Measurements from ENCODE around the gene MPHOSPH6.

The MPHOSPH6 gene

GRCh38 chr16:82136956-82137821 lies 32.8 kb downstream of the MPHOSPH6 start:
- Histone ChIP-seq H3K79me2 (ENCODE audit: low read length) (no peaks in the 10 kb centered on the region), H3K4me2 (ENCODE audit: low read depth, low read length) (no peak overlapping the region), H2AFZ (ENCODE audit: low read length) (no peak overlapping the region), H3K36me3 (replicated peaks; ENCODE audit: insufficient read depth, low read length) (no peaks in the 10 kb centered on the region), H3K9me3 (replicated peaks; ENCODE audit: insufficient read depth, low read length) (no peaks in the 10 kb centered on the region), H4K20me1 (ENCODE audit: insufficient read depth, low read length) (no peaks in the 10 kb centered on the region), H3F3A (ENCODE audit: insufficient read depth, low read length) (no peaks in the 10 kb centered on the region), H3K9ac (ENCODE audit: low read length) (no peak overlapping the region), H3K4me3 (ENCODE audit: low read length) (no peak overlapping the region), H3K4me1 (ENCODE audit: low read length) (peaks cover 5% of the 10 kb centered on the region; the same call in 1 of the 2 replicates), H3K27me3 (replicated peaks; ENCODE audit: insufficient read depth, low read length) (no peaks in the 10 kb centered on the region), H3K9me2 (replicated peaks; ENCODE audit: insufficient read depth, low read length) (no peaks in the 10 kb centered on the region), H3K27ac (ENCODE audit: low read length) (no peak overlapping the region)
- DNase-seq: no peak
- TF ChIP-seq, protein P1, sequence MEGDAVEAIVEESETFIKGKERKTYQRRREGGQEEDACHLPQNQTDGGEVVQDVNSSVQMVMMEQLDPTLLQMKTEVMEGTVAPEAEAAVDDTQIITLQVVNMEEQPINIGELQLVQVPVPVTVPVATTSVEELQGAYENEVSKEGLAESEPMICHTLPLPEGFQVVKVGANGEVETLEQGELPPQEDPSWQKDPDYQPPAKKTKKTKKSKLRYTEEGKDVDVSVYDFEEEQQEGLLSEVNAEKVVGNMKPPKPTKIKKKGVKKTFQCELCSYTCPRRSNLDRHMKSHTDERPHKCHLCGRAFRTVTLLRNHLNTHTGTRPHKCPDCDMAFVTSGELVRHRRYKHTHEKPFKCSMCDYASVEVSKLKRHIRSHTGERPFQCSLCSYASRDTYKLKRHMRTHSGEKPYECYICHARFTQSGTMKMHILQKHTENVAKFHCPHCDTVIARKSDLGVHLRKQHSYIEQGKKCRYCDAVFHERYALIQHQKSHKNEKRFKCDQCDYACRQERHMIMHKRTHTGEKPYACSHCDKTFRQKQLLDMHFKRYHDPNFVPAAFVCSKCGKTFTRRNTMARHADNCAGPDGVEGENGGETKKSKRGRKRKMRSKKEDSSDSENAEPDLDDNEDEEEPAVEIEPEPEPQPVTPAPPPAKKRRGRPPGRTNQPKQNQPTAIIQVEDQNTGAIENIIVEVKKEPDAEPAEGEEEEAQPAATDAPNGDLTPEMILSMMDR (IDR thresholded peaks at IDR 0.05; ENCODE audit: low read length): no peak
- no peak for TF ChIP-seq EZH2 (optimal IDR thresholded peaks at IDR 0.05; ENCODE audit: low read depth, low read length)
- no peak for TF ChIP-seq EZH2phosphoT487 (IDR thresholded peaks at IDR 0.05; ENCODE audit: low read length)

DNA sequence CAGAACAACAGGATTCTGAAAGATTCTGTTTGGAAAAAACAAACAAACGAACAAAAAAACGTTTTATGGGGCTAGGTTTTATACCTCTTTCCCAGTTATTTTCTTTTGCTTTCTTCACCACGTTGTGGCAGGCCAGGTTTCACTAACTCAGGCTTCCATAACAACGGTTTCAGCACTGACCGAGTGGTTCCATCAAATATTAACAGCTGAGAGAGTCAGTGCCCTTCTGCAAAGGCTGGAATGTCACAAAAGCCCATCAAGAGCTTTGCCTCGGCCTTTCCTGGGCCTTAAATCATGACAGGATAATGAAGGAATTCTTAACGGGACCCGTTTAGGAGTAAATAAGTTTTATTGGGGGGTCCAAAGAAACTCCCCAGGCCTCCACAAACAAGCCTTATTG lies 34.2 kb downstream of the MPHOSPH6 start:
- Histone ChIP-seq H3K27ac (ENCODE audit: low read length) (no peak overlapping the region), H3K9me3 (replicated peaks; ENCODE audit: insufficient read depth, low read length) (no peaks in the 10 kb centered on the region), H3K27me3 (replicated peaks; ENCODE audit: insufficient read depth, low read length) (no peaks in the 10 kb centered on the region), H3K79me2 (ENCODE audit: low read length) (no peaks in the 10 kb centered on the region), H3K4me1 (ENCODE audit: low read length) (peaks cover 5% of the 10 kb centered on the region; the same call in 1 of the 2 replicates), H4K20me1 (ENCODE audit: insufficient read depth, low read length) (no peaks in the 10 kb centered on the region), H3K4me2 (ENCODE audit: low read depth, low read length) (no peak overlapping the region), H3K36me3 (replicated peaks; ENCODE audit: insufficient read depth, low read length) (no peaks in the 10 kb centered on the region), H3F3A (ENCODE audit: insufficient read depth, low read length) (no peaks in the 10 kb centered on the region), H3K4me3 (ENCODE audit: low read length) (no peak overlapping the region), H3K9ac (ENCODE audit: low read length) (no peak overlapping the region), H3K9me2 (replicated peaks; ENCODE audit: insufficient read depth, low read length) (no peaks in the 10 kb centered on the region), H2AFZ (ENCODE audit: low read length) (no peak overlapping the region)
- TF ChIP-seq EZH2phosphoT487 (IDR thresholded peaks at IDR 0.05; ENCODE audit: low read length): no peak
- TF ChIP-seq, protein P1 (IDR thresholded peaks at IDR 0.05; ENCODE audit: low read length): no peak
- no peak for DNase-seq

- no peak for DNase-seq
- no peak overlapping the region for H2AFZ ChIP-seq (ENCODE audit: low read length)
- no peaks in the 10 kb centered on the region for H3K36me3 ChIP-seq (replicated peaks; ENCODE audit: insufficient read depth, low read length)
- no peaks in the 10 kb centered on the region for H4K20me1 ChIP-seq (ENCODE audit: insufficient read depth, low read length)
- no peak overlapping the region for H3K4me3 ChIP-seq (ENCODE audit: low read length)
- TF ChIP-seq, protein P1 (IDR thresholded peaks at IDR 0.05; ENCODE audit: low read length): no peak
- TF ChIP-seq EZH2phosphoT487 (IDR thresholded peaks at IDR 0.05; ENCODE audit: low read length) (no peak), EZH2 (optimal IDR thresholded peaks at IDR 0.05; ENCODE audit: low read depth, low read length) (no peak)
- no peak overlapping the region for H3K4me2 ChIP-seq (ENCODE audit: low read depth, low read length)
- H3K9me3 ChIP-seq (replicated peaks; ENCODE audit: insufficient read depth, low read length): no peaks in the 10 kb centered on the region
- H3K4me1 ChIP-seq (ENCODE audit: low read length): peaks cover 5% of the 10 kb centered on the region; the same call in 1 of the 2 replicates
- H3K27me3 ChIP-seq (replicated peaks; ENCODE audit: insufficient read depth, low read length): no peaks in the 10 kb centered on the region
- H3K9me2 ChIP-seq (replicated peaks; ENCODE audit: insufficient read depth, low read length): no peaks in the 10 kb centered on the region
- no peak overlapping the region for H3K27ac ChIP-seq (ENCODE audit: low read length)
- no peak overlapping the region for H3K9ac ChIP-seq (ENCODE audit: low read length)
- H3K79me2 ChIP-seq (ENCODE audit: low read length): no peaks in the 10 kb centered on the region
- H3F3A ChIP-seq (ENCODE audit: insufficient read depth, low read length): no peaks in the 10 kb centered on the region
Observed at GRCh38 chr16:82134846-82135245, 35.2 kb downstream of the MPHOSPH6 start.

Measured in MM.1S (cell line).